ENCODE measurements around the gene CD247. TPM values are rescaled to one million over a fixed set of nuclear protein-coding genes. Genes with fewer than 3 reads are reported as not detected.

CD247 gene
- total RNA-seq, 1 donor: 0.81 TPM

GRCh38 chr1:167465018-167465417, 53.3 kb downstream of the CD247 start:
- no peak for DNase-seq (ENCODE audit: low read depth in 2 of 3, low spot score in 2 of 3)

GRCh38 chr1:167463875-167464575, 54.3 kb downstream of the CD247 start:
- no peak for DNase-seq (ENCODE audit: low read depth in 2 of 3, low spot score in 2 of 3)

GRCh38 chr1:167463080-167463479, 55.2 kb downstream of the CD247 start:
- DNase-seq (ENCODE audit: low read depth in 2 of 3, low spot score in 2 of 3): no peak

- DNase-seq (ENCODE audit: low read depth in 2 of 3, low spot score in 2 of 3): no peak
These were observed 56.0 kb downstream of the CD247 start for GRCh38 chr1:167462341-167462740.

GRCh38 chr1:167460836-167461235, 57.5 kb downstream of the CD247 start:
- DNase-seq (ENCODE audit: low read depth in 2 of 3, low spot score in 2 of 3): no peak

- no peak for DNase-seq (ENCODE audit: low read depth in 2 of 3, low spot score in 2 of 3)
These were observed 60.3 kb downstream of the CD247 start for GRCh38 chr1:167457936-167458584.

GRCh38 chr1:167456926-167457325, 61.4 kb downstream of the CD247 start:
- no peak for DNase-seq (ENCODE audit: low read depth in 2 of 3, low spot score in 2 of 3)

- DNase-seq (ENCODE audit: low read depth in 2 of 3, low spot score in 2 of 3): no peak
These were observed 61.8 kb downstream of the CD247 start for GRCh38 chr1:167456524-167456923.

GRCh38 chr1:167455786-167456446, 62.4 kb downstream of the CD247 start:
- DNase-seq (ENCODE audit: low read depth in 2 of 3, low spot score in 2 of 3): peak in 2 of 3 donors; percentile 63 to 64

- DNase-seq (ENCODE audit: low read depth in 2 of 3, low spot score in 2 of 3): peak; percentile 54 to 90 (median 85)
These were observed 63.2 kb downstream of the CD247 start for GRCh38 chr1:167454894-167455785.

- DNase-seq (ENCODE audit: low read depth in 2 of 3, low spot score in 2 of 3): no peak
These were observed 63.9 kb downstream of the CD247 start for GRCh38 chr1:167454304-167454893.

- DNase-seq (ENCODE audit: low read depth in 2 of 3, low spot score in 2 of 3): no peak
These were observed 65.2 kb downstream of the CD247 start for GRCh38 chr1:167453123-167453522.

- DNase-seq (ENCODE audit: low read depth in 2 of 3, low spot score in 2 of 3): no peak
These were observed 65.8 kb downstream of the CD247 start for GRCh38 chr1:167452483-167452882.

- no peak for DNase-seq (ENCODE audit: low read depth in 2 of 3, low spot score in 2 of 3)
These were observed 67.5 kb downstream of the CD247 start for GRCh38 chr1:167450843-167451242.

- peak in 2 of 3 donors; percentile 65 to 85 for DNase-seq (ENCODE audit: low read depth in 2 of 3, low spot score in 2 of 3)
These were observed 70.7 kb downstream of the CD247 start for GRCh38 chr1:167447521-167448136.

- no peak for DNase-seq (ENCODE audit: low read depth in 2 of 3, low spot score in 2 of 3)
These were observed 71.4 kb downstream of the CD247 start for GRCh38 chr1:167446966-167447365.

- no peak for DNase-seq (ENCODE audit: low read depth in 2 of 3, low spot score in 2 of 3)
These were observed 74.6 kb downstream of the CD247 start for GRCh38 chr1:167443757-167444156.

- no peak for DNase-seq (ENCODE audit: low read depth in 2 of 3, low spot score in 2 of 3)
These were observed 75.3 kb downstream of the CD247 start for GRCh38 chr1:167442854-167443565.

- DNase-seq (ENCODE audit: low read depth in 2 of 3, low spot score in 2 of 3): peak; percentile 63 to 94 (median 80)
These were observed 76.0 kb downstream of the CD247 start for GRCh38 chr1:167442142-167442848.
